Endothelial cell of umbilical vein (primary cell): ENCODE measurements around the gene PLCD1.
A peak's percentile ranks its signal among the peaks of the same experiment; 100 is the strongest.

Experiments used
- CTCF ChIP-seq, 2 donors: IDR thresholded peaks; 1 replicate in 1 of 2; 2 replicates in 1 of 2; pipeline ENCODE4 v1.5.1; 2011; ENCODE audit warnings: low read length in 2 of 2, mild to moderate bottlenecking in 2 of 2, moderate library complexity in 2 of 2, control low read depth in 1 of 2, inconsistent platforms in 1 of 2, low read depth in 1 of 2; ENCODE audit not compliant: insufficient read depth in 1 of 2; ENCODE audit errors: extremely low read depth in 1 of 2
- JUN ChIP-seq: IDR thresholded peaks from 2 replicates; pipeline ENCODE4 v1.6.1; 2011; ENCODE audit warnings: borderline replicate concordance, low read depth; ENCODE audit not compliant: insufficient read length, insufficient read depth
- POLR2A ChIP-seq: IDR thresholded peaks from 2 replicates; pipeline ENCODE4 v1.6.1; 2012; ENCODE audit warnings: low read depth, mild to moderate bottlenecking, control low read depth, low read length
- POLR2AphosphoS5 ChIP-seq: IDR thresholded peaks from 2 replicates; pipeline ENCODE4 v1.6.1; 2012; ENCODE audit warnings: low read depth, mild to moderate bottlenecking, control low read depth, low read length, moderate library complexity; ENCODE audit not compliant: insufficient read depth

- TF ChIP-seq CTCF (IDR thresholded peaks at IDR 0.05; ENCODE audit: extremely low read depth in 1 of 2, insufficient read depth in 1 of 2, low read depth in 1 of 2, low read length in 2 of 2): peak; percentile 71 to 93
- no peak for TF ChIP-seq JUN
- no peak for TF ChIP-seq POLR2A
- no peak for TF ChIP-seq POLR2AphosphoS5
These were observed 26.0 kb downstream of the PLCD1 start for GRCh38 chr3:38003371-38003816.
